Stimulated activated CD8-positive, alpha-beta memory T cell treated with anti-CD3 and anti-CD28 coated beads, Interleukin-12 subunit alpha, Interleukin-12 subunit beta, amount 100 ng/mL, for 1 hour (primary cell): Measurements from ENCODE around the gene CSPG4.
"Not testable (repeated sequence)": the region's sequence is repeated elsewhere in the genome, so short reads cannot be mapped to it uniquely, and the experiment has no call there.

Experiments
- DNase-seq: peaks from one replicate; pipeline ENCODE4 v3.0.0-alpha.2; 2020; ENCODE audit warnings: low read depth

CSPG4 gene

GRCh38 chr15:75688278-75688557 lies 24.4 kb downstream of the CSPG4 start:
- DNase-seq: no peak

GRCh38 chr15:75687486-75688277 lies 25.0 kb downstream of the CSPG4 start:
- no peak for DNase-seq

GRCh38 chr15:75686212-75686642 lies 26.4 kb downstream of the CSPG4 start:
- DNase-seq: peak; percentile 45

GRCh38 chr15:75685195-75685594 lies 27.5 kb downstream of the CSPG4 start:
- no peak for DNase-seq

DNA sequence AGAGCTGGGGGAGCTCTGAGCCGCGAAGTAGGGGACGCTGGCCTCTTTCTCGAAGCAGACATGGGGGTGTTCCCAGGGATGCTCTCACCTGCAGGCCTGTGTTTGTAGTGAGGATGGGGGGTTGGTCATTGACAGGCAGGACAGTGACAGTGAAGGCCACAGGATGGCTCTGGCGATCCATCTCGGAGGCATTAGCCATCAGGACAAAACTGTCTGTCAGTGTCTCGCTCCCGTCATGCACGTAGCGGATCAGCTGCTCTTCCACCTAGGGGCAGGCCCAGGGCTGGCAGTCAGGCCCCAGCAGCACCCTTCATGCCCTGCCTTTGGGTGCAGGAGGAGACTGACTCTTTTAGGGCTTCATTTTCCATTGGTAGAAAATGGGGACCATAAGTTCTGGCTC lies 28.0 kb downstream of the CSPG4 start:
- no peak for DNase-seq

GRCh38 chr15:75683646-75684312 lies 28.9 kb downstream of the CSPG4 start:
- DNase-seq: peak; percentile 36

GRCh38 chr15:75682181-75683135 lies 30.2 kb downstream of the CSPG4 start:
- DNase-seq: no peak

DNA sequence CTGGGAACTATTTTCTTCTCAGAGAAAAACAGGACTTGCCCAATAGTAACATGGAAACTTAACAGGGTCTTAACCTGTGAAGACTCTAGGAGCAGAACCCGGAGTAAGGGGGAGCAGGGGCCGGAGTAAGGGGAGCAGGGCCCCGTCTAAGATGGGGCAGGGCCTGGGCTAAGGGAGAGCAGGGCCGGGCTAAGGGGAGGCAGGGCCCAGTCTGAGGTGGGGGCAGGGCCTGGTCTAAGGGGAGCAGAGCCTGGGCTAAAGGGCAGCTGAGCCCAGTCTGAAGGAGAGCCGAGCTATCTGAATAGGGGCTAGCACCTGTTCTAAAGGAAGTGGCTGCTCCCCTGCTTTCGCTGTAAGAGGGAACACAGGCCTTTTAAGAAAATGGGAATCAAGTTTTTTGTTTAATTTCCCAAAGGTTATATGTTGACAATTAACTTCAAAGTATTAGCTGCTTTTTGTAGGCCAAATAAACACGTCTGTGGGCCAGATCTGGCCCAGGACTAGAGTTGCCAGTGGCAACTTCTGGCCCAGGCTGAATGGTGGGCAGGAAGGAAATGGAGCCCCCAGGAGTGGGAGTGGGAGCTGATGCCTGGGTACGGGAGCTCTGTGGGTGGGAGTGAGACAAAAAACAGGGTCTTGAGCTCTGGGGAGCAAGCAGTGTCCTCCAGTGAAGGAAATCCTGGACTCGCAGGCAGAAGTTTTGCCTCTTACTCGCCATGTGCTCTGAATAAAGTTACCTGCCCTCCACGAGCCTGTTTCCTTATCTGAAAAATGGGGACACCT lies 32.5 kb downstream of the CSPG4 start:
- DNase-seq: no peak

DNA sequence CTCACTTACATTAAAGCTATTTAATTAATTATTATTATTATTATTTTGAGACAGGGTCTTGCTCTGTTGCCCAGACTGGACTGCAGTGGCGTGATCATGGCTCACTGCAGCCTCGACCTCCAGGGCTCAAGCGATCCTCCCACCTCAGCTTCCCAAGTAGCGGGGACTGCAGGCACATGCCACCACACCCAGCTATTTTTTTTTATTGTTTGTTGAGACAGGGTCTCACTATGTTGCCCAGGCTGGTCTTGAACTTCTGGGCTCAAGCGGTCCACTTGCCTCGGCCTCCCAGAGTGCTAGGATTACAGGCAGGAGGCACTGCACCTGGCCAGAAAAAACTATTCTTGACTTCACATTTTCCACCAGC lies 34.3 kb downstream of the CSPG4 start:
- DNase-seq: not testable (repeated sequence)

DNA sequence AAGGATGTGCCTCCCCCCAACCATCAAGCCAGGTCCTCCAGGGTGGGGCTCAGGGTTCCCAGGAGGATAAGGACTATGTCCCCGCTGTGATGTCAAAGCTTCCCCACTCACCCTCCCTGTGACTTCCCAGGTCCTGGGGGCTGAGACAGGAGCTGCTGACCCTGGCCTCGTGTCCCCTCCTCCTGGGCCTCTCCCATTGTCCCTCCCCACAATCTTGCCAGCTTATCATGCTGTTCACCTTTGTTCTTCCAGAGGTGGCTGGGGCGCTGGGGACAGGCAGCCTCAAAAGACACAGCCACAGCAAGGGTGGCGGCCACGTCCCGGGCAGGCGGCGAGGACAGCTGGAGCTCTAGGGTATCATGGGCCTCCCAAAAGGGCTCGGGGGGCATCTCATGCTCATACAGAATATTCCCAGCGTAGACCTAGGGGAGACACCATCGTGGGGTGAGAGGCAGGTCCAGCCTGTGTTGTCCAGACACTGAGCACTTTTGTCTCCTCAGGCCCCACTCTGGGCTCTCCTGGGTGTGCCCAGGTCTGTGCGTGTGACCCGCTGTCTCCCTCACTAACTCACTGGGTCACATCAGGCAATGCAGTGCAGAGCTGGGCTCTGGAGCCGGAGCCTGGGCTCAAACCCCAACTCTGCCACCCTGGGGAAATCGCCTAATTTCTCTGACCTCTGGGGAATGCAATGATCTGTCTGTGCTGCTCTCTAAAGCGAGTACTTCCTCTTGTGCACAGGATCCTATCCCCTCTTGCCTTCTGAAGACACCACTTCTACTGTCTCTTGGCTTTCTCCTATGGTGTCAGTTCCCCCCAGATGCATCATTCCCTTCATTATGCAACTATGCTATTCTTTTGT lies 35.0 kb downstream of the CSPG4 start:
- no peak for DNase-seq

GRCh38 chr15:75676688-75677464 lies 35.8 kb downstream of the CSPG4 start:
- DNase-seq: no peak

GRCh38 chr15:75675579-75676404 lies 36.9 kb downstream of the CSPG4 start:
- DNase-seq: no peak

DNA sequence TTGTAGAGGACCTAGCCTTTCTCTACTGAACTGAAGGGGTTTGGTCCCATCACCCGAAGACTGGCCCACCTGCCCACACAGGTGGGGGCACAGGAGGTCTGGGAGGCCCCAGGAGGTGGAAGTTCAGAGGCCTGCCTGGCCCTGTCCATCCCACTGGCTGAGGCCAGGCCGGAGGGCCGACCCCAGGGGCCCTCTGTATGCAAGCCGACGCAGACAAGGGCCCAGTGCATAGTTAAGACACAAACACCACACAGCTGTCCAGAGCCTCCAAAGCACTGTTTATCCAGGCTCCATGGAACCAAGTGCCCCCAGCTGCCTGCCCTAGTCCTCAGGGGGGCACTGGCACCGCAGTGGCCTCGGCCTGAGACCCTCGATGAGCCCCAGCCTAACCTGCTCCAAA lies 38.3 kb downstream of the CSPG4 start:
- DNase-seq: no peak

GRCh38 chr15:75673426-75674235 lies 39.0 kb downstream of the CSPG4 start:
- no peak for DNase-seq

GRCh38 chr15:75672646-75673425 lies 39.8 kb downstream of the CSPG4 start:
- DNase-seq: no peak

DNA sequence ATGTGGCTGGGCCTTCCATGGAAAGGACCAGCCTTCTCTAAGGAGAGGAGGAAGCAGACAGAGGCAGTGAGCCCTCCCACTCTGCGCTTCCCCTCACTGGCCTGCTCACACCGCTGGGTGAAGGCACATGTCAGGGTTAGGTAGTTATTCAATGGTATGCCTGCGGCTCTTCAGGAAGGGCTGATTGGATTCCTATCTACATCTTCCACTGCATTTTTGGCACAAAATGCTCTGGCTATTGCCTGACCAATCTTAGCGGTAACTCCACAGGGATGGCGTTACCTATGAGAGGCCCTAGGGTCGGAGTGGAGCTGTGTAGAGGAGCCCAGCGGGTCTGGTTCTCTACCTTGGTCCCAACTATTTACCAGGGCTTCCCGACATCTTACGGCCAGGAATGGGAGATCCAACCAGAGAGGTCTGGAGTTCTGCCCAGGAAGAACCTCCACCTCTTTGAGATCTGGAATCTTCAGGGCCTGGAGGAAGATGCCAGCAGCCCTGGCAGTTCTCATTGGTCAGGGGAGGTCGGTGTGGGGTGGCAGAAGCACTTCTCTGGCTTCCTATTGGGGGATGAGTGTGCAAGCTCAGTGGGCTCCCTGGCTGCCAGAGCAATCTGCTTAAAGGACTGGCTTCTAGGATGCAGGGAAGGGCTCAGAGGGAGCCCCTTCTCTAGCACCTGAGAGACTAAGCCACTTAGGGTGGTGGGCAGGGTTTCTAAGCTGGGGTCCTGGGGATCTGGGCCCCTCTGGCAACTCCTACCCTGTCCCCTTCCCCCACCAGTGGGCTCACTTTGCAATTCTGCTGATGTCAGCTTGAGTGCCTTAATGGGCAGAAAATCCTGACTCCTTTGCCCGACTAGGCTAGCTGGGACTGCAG lies 40.7 kb downstream of the CSPG4 start:
- no peak for DNase-seq

DNA sequence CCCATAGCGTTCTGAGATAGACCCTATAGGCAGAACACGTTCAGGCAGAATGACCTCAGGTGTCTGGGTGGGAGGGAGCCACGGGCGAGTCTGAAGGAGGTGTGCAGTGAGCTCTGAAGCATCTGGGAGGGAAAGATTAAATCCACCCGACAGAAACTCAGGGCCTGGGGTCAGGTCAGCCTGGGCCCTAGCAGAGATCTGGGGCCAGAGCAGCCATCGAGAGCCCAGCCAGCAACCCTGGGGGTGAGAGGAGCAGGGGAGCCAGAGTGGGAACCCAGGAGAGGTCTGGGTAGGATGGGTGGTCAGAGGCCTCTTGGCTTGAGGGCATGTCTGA lies 42.8 kb downstream of the CSPG4 start:
- DNase-seq: no peak
